GM12864 (cell line): ENCODE results near the gene SLC22A4.

ENCODE experiments used
- DNase-seq: peaks from one replicate; pipeline ENCODE4 v3.0.0-alpha.2; 2011; ENCODE audit warnings: low read depth
- H3K4me3 ChIP-seq: 2 replicates; pipeline ENCODE4 v1.5.1; 2011; ENCODE audit warnings: mild to moderate bottlenecking, low read depth, low read length, control low read depth
- TF ChIP-seq, protein P1 (sequence below): IDR thresholded peaks from 2 replicates; pipeline ENCODE4 v1.5.1; 2011; ENCODE audit warnings: low read depth, mild to moderate bottlenecking, moderate library complexity, low read length, control low read depth, inconsistent platforms; ENCODE audit errors: missing control alignments

The SLC22A4 gene

DNA sequence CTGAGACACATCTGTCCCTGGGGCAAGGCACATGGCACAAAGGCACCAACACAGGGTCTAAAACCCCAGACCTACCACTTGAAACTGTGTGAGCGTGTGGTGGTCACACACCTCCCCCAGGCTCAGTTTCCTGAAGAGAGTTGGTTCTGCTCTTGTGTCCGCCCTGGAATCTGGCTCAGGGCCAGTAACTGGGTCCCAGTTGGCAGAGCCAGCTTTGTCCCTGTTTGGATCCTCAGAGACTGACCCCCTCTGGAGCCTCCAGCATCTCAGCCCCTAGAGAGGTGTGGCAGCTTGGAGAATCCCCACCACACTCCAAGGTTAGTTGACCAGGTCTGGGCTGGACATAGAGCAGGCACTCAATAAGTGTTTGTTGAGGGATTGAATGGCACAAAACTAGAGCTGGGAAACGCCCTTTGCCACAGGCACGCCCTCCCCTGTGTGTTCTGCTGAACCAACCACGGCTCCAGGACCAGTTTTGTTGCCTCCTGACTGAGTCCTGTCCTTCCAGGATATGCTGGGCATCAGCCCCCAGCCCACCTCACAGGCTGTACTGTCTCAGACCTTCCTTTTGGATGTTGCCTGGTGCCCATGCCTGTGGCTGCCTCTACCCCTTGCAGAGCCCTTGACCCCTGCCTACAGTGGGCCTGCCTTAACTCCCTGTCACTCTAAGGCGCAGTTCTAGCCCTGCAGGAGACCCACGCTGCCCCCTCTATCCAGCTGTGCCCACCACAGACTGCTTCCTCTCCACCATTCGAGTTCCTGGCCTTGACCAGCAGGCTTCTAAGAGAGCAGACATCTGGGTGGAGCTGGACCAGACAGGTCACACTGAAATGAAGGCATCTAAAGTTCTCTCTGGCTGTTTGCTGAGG lies 40.5 kb upstream of the SLC22A4 start:
- TF ChIP-seq, protein P1, sequence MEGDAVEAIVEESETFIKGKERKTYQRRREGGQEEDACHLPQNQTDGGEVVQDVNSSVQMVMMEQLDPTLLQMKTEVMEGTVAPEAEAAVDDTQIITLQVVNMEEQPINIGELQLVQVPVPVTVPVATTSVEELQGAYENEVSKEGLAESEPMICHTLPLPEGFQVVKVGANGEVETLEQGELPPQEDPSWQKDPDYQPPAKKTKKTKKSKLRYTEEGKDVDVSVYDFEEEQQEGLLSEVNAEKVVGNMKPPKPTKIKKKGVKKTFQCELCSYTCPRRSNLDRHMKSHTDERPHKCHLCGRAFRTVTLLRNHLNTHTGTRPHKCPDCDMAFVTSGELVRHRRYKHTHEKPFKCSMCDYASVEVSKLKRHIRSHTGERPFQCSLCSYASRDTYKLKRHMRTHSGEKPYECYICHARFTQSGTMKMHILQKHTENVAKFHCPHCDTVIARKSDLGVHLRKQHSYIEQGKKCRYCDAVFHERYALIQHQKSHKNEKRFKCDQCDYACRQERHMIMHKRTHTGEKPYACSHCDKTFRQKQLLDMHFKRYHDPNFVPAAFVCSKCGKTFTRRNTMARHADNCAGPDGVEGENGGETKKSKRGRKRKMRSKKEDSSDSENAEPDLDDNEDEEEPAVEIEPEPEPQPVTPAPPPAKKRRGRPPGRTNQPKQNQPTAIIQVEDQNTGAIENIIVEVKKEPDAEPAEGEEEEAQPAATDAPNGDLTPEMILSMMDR = no peak
- DNase-seq = no peak
- no peak overlapping the region for H3K4me3 ChIP-seq

DNA sequence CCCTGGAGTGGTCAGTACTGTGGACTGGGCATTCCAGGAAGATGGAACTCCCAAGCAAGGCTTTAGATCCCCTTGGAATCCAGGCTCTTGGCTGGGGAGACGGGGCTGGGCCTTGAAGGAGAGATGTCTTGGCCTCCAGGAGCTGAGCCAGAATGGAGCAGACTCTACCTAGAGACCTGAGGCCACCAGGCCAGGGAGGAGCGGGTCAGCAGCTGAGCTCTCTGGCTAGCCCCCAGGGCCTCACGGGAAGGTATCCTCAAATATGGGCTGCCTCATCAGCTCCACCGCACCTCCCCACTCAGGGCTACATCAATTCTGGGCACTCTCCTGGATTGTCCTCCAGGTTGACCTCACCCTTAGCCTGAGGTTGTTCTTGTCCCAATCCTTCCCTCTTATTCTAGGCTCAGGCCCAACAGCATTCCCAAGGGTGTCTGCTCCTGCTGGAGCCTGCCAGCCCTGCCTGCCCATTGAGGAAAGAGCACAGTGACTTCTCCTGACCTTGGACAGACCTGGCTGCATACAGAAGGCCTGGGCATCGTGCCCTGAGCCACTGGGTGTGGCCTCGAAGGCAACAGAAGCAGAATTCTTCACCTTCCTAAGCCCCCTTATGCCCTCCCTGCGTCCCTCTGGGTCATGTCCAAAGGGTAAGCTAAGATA lies 39.7 kb upstream of the SLC22A4 start:
- TF ChIP-seq, protein P1 = no peak
- no peak for DNase-seq
- H3K4me3 ChIP-seq = no peak overlapping the region

DNA sequence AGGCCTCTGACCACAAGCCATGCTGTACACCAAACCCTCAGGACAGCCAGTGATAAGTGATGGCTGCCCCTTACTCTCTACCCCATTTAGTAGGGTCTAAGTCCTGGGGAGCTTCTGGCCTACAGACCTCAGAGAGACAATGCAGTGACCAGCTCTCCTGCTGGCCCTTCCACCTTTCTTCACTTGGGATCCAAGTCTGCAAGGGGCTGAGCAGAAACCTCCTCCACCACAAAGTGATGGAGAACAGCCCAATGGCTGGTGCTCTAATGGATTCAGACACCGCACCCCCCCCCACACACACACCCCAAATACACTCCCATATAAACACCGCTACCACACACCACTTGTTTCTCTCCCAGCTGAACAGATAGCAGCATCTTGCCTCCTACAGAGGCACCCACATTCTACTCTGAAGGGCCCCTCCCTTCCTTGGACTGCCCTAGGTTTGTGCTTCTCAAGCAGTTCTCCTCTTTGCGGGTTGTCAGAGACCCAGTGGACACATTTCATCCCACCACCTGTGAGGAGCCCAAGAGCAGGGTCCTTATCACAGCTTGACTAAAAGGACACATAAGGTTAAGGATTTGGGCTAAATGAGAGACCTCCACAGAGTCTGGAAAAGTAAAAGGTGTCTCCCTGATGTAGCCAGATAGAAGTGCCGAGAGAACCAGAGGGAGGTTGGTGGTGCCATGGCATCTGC lies 38.0 kb upstream of the SLC22A4 start:
- no peak overlapping the region for H3K4me3 ChIP-seq
- TF ChIP-seq, protein P1 = no peak
- DNase-seq = no peak

DNA sequence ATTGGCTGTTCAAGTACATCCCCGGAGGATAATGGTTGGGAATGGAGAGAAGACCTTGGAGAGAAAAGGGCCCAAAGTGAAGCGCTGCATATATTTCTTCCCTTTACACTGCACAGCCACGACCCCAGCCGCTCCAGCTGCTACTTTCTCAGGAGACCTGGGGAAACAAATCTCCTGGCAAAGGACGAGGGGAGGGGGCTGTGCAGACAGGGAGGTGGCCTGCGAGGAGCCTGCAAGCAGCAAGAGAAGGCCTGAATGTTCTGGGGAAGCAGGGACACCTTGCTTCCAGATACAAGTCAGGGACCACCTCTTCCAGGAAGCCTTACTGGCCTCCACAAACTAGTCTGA lies 37.4 kb upstream of the SLC22A4 start:
- no peak overlapping the region for H3K4me3 ChIP-seq
- TF ChIP-seq, protein P1 = no peak
- DNase-seq = no peak

DNA sequence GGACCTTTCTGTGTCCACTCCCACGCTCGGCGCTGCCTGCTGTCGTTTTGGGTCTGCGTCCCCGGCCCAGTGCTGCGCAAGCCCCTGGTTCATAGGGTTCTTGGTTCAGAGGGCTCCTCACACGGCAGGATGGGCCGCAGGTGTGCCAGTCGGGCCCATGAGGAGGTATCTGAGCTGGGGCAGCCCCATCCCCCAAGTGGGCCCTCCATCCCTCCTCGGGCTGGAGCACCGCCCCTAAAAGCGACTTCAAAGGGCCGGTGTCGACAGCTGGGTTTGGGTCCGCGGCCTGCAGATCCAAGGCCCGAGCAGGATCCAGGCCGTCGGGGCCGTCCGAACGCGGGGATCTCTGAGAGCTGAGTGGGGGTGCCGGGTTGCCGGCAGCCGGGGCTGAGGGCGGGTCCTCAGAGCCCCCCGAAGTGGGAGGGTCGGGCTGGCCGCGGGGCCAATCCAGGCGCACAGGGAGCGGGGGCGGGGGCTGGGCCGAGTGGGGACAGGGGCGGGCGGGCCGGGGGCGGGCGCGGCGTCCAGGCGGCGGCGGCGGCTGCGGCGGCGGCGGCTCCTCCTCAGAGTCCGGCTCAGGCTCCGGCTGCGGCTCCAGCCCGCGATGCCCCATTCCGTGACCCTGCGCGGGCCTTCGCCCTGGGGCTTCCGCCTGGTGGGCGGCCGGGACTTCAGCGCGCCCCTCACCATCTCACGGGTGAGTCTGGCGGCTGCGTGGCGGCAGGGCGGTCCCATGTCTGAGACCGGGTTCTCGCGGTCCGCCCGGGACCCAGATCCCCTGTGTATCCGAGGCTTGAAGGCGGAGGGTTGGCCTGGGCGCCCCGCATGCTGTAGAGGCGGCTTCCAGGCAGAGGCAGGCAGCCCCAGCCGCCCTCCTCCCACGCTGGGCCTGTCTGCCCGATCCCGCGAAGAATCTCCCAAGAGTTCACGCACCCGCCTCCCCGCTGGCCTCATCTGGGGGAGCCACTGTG lies 36.8 kb upstream of the SLC22A4 start, which contains the start of gene PDLIM4:
PDLIM4 (plus strand) TSS at position 566 of the 971 bp plus-strand sequence; CDS start at position 605, 39 bp downstream.
- DNase-seq = no peak
- H3K4me3 ChIP-seq = no peak within 1 kb of the TSS

More for the DNA sequence above, 36.8 kb upstream of the SLC22A4 start, which contains the start of gene PDLIM4:
- TF ChIP-seq, protein P1 = no peak
